Thyroid gland (tissue), 4 donors: Measurements from ENCODE around the gene NPHP4. TPM values are rescaled to one million over a fixed set of nuclear protein-coding genes. Genes with fewer than 3 reads are reported as not detected.

Experiments
- DNase-seq, 2 donors: peaks; one replicate each; pipeline ENCODE4 v3.0.0-alpha.2; 2019
- H3K27ac ChIP-seq, 3 donors: fragments of 200-600 bp; sonication (generic); 1 replicate in 2 of 3; 2 replicates in 1 of 3; pipeline ENCODE4 v1.5.1; 2016 to 2019; ENCODE audit warnings: mild to moderate bottlenecking in 1 of 3, moderate library complexity in 1 of 3
- H3K27me3 ChIP-seq: fragments of 200-600 bp; sonication (generic); one replicate; pipeline ENCODE4 v1.5.1; 2019
- H3K36me3 ChIP-seq, 2 donors: fragments of 200-600 bp; sonication (generic); one replicate each; pipeline ENCODE4 v1.5.1; 2016 to 2019
- H3K4me1 ChIP-seq, 2 donors: fragments of 200-600 bp; sonication (generic); one replicate each; pipeline ENCODE4 v1.5.1; 2017 to 2019
- H3K4me3 ChIP-seq, 3 donors: fragments of 200-600 bp; sonication (generic); replicated peaks in 1 of 3; 1 replicate in 2 of 3; 2 replicates in 1 of 3; pipeline ENCODE4 v1.5.1; 2016; ENCODE audit warnings: mild to moderate bottlenecking in 1 of 3
- H3K9me3 ChIP-seq: fragments of 200-600 bp; sonication (generic); one replicate; pipeline ENCODE4 v1.5.1; 2017
- CTCF ChIP-seq, 6 experiments: fragments of 200-600 bp in 3 of 6; fragments of 450-650 bp in 3 of 6; sonication (generic) in 3 of 6; IDR thresholded peaks; one replicate each; pipeline ENCODE4 v1.5.1; 2016 to 2019; ENCODE audit warnings: antibody characterized with exemption in 6 of 6, mild to moderate bottlenecking in 2 of 6, inconsistent platforms in 1 of 6, moderate library complexity in 1 of 6
- POLR2A ChIP-seq, 2 donors: fragments of 450-650 bp; IDR thresholded peaks; one replicate each; pipeline ENCODE4 v1.6.1; 2017; ENCODE audit warnings: antibody characterized with exemption in 2 of 2, mild to moderate bottlenecking in 2 of 2, moderate library complexity in 1 of 2
- WGBS, 2 donors: methylation state at CpG; one replicate each; pipeline ENCODE4 v1.1.5; 2017; 5-methylcytosine and 5-hydroxymethylcytosine counted together
- intact Hi-C: fragments of 100-400 bp; cut with DNase I; formaldehyde crosslinking; loops from one replicate; pipeline ENCODE4 v1.15.1; 2023
- total RNA-seq, 4 donors: library from RNA; depleted of rRNA; stranded (reverse); fragments of >200 nt; gene quantifications; one replicate each; pipeline ENCODE4 v1.2.3, GENCODE V29; 2016

Gene NPHP4
- total RNA-seq, 4 donors from 2014 or later, result 24.3 to 48.3 (median 30.4) TPM

DNA sequence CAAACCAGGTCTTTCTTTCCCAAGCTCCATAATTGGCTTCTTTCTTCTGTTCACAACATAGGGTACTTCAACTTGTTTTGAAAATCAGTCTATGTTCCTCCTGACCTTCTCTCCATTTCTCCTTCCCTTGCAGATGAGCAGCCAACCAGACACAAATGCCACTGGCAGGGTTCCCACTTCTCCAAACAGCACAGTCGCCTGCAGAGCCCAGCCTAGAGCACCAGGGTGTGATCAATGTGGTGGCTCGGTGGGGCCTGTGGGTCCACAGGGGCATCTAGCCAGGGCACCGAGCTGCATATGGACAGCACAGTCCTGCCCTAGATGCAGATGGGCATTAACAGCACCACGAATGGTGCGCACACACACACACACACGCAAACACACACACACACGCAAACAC lies 112.8 kb downstream of the NPHP4 start:
- no peak for TF ChIP-seq POLR2A (IDR thresholded peaks at IDR 0.05)
- no peak for TF ChIP-seq CTCF (IDR thresholded peaks at IDR 0.05)
- Histone ChIP-seq H3K27me3 (no peaks in the 10 kb centered on the region), H3K27ac (no peak overlapping the region), H3K4me3 (no peak overlapping the region), H3K4me1 (no peaks in the 10 kb centered on the region), H3K36me3 (peaks cover 24 to 30% of the 10 kb centered on the region in 2 donors), H3K9me3 (no peaks in the 10 kb centered on the region)
- WGBS, 2 donors, result 80 to 90% methylated on average over 7 of the region's 7 CpGs
- DNase-seq, result no peak
- intact Hi-C loops, result no loop called here

DNA sequence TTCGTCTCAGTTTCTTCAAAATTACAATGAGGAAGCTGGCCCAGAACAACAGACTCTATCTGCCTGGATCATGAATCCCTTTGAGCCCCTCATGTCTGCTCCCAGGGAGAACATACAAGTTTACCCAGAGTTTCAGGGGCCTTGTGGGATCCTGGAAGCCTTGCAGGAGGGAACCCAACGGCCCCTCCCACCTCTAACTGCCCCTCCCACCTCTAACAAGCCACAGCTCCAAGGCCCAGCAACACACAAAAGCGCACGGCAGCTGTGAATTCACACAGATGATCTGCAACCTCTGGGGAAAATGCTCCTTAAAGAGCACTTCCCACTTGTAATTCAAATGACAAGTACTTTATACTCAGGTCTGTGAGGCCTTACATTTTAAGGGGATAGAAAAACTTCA lies 113.3 kb downstream of the NPHP4 start:
- no peak for DNase-seq
- Histone ChIP-seq H3K9me3 (no peaks in the 10 kb centered on the region), H3K27ac (no peak overlapping the region), H3K36me3 (peaks cover 28 to 34% of the 10 kb centered on the region in 2 donors), H3K4me1 (no peaks in the 10 kb centered on the region), H3K4me3 (no peak overlapping the region), H3K27me3 (no peaks in the 10 kb centered on the region)
- no peak for TF ChIP-seq POLR2A (IDR thresholded peaks at IDR 0.05)
- TF ChIP-seq CTCF (IDR thresholded peaks at IDR 0.05), result no peak
- intact Hi-C loops, result no loop called here
- 87 to 88% methylated on average over 4 of the region's 4 CpGs for whole genome bisulfite sequencing, 2 donors

DNA sequence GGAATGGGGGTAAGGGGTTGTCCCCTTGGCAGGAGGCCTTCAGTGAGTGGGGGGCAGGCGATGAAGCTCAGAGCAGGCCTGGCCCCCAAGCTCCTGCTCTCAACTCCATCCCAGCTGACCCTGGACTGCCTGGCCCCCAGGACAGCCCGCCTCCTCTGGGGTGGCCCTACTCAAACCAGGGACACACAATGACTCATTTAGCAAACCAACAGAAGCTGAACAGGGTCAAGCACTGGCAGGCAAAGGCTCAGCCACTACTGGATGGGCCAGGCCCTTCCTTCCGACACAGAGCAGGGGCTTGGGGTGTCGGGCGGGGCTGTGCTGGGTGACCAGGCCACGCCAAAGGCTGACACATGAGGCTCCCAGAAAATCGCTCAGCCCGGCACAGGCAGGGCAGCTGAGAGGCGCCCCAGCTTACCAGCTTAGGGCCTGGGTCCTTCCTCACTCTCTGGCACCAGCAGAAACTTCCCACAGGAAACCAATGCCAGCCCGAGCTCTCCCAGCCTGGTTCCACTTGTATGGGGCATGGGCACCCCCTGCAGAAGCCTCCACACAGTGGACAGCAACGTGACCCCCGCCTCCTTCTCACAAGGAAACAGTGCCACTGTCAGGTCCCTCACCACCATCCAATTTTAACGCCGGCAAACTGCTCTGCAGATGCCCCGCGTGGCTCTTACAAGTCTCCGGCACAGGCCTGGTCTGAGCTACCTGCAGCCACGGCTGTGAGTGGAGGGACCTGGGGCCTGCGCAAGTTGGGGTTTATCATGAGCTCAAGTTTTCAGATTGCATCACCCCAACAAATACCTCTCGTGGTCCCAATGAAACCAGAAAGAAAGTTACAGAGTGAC lies 114.3 kb downstream of the NPHP4 start:
- WGBS, 2 donors, result 95 to 97% methylated on average over 17 to 19 of the region's 20 CpGs
- Histone ChIP-seq H3K36me3 (peaks cover 29 to 33% of the 10 kb centered on the region in 2 donors), H3K27ac (no peak overlapping the region), H3K9me3 (no peaks in the 10 kb centered on the region), H3K27me3 (no peaks in the 10 kb centered on the region), H3K4me1 (no peaks in the 10 kb centered on the region), H3K4me3 (no peak overlapping the region)
- no peak for DNase-seq
- intact Hi-C loops, result no loop called here
- no peak for TF ChIP-seq POLR2A (IDR thresholded peaks at IDR 0.05)

GRCh38 chr1:5877001-5877400 lies 115.2 kb downstream of the NPHP4 start:
- H3K27ac ChIP-seq, result no peak overlapping the region
- intact Hi-C loops, result no loop called here
- TF ChIP-seq CTCF (IDR thresholded peaks at IDR 0.05) (no peak), POLR2A (IDR thresholded peaks at IDR 0.05) (no peak)
- H3K4me1 ChIP-seq, result no peaks in the 10 kb centered on the region
- no peaks in the 10 kb centered on the region for H3K27me3 ChIP-seq
- no peak for DNase-seq
- H3K9me3 ChIP-seq, result no peaks in the 10 kb centered on the region
- H3K36me3 ChIP-seq, result peaks cover 35 to 37% of the 10 kb centered on the region in 2 donors
- no peak overlapping the region for H3K4me3 ChIP-seq
- 85 to 93% methylated on average over 16 to 20 of the region's 22 CpGs for WGBS, 2 donors

- no peaks in the 10 kb centered on the region for H3K27me3 ChIP-seq
- no peak overlapping the region for H3K27ac ChIP-seq
- intact Hi-C loops, result no loop called here
- H3K4me1 ChIP-seq, result no peaks in the 10 kb centered on the region
- no peak for DNase-seq
- H3K4me3 ChIP-seq, result no peak overlapping the region
- 89 to 99% methylated on average over 7 of the region's 7 CpGs for WGBS, 2 donors
- peaks cover 35 to 43% of the 10 kb centered on the region in 2 donors for H3K36me3 ChIP-seq
- TF ChIP-seq CTCF (IDR thresholded peaks at IDR 0.05), result no peak
- no peak for TF ChIP-seq POLR2A (IDR thresholded peaks at IDR 0.05)
- H3K9me3 ChIP-seq, result no peaks in the 10 kb centered on the region
These were observed 116.1 kb downstream of the NPHP4 start for GRCh38 chr1:5876094-5876650.
